ENCODE measurements around the gene PACSIN1.
A peak's percentile ranks its signal among the peaks of the same experiment; 100 is the strongest.

Gene PACSIN1

GRCh38 chr6:34526992-34527728 lies 61.3 kb downstream of the PACSIN1 start:
- Histone ChIP-seq H3K4me2 (ENCODE audit: low read length) (peak overlapping the region; percentile 80), H3K9me3 (replicated peaks; ENCODE audit: low read length) (no peaks in the 10 kb centered on the region), H3K4me1 (ENCODE audit: control insufficient read depth, insufficient read depth, low read length) (peaks cover 10% of the 10 kb centered on the region), H3K27me3 (ENCODE audit: control insufficient read depth, insufficient read depth, low read length) (peaks cover 3% of the 10 kb centered on the region), H3K36me3 (ENCODE audit: insufficient read depth, low read length) (no peaks in the 10 kb centered on the region), H3K9ac (ENCODE audit: low read depth, low read length) (peak overlapping the region; percentile 68), H3K4me3 (ENCODE audit: low read length) (peak overlapping the region; percentile 57)

GRCh38 chr6:34527751-34528670 lies 62.1 kb downstream of the PACSIN1 start:
- no peak overlapping the region for H3K4me3 ChIP-seq (ENCODE audit: low read length)

DNA sequence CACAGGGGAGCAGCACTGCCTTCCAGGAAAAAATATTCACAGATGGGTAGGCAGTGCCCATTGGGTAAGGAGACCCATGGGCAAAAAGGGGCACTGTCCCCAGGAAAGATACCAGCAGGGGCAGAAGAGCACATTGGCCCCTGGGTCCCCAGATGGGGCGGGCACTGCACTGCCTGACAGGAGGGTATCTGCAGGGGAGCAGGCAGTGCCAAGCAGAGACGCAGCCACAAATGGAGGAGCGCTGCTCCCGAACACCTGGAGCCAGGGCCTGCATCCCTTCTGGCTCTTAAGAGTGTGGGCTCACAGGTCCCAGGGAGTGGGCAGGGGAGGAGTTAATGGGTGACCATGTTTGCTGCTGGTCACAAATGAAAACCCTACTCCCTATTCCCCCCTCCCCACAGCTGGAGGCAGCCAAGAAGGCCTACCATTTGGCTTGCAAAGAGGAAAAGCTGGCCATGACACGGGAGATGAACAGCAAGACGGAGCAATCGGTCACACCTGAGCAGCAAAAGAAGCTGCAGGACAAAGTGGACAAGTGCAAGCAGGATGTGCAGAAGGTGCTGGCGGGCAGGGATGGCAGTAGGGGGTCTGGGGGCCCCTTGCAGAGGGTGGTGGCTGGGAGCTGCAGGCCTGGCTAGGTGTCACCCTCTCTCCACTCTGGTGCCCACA lies 63.3 kb downstream of the PACSIN1 start:
- Histone ChIP-seq H3K9ac (ENCODE audit: low read depth, low read length) (no peak overlapping the region), H3K4me2 (ENCODE audit: low read length) (no peak overlapping the region), H3K36me3 (ENCODE audit: insufficient read depth, low read length) (no peaks in the 10 kb centered on the region), H3K4me3 (ENCODE audit: low read length) (no peak overlapping the region), H3K4me1 (ENCODE audit: control insufficient read depth, insufficient read depth, low read length) (peaks cover 10% of the 10 kb centered on the region), H3K9me3 (replicated peaks; ENCODE audit: low read length) (no peaks in the 10 kb centered on the region), H3K27me3 (ENCODE audit: control insufficient read depth, insufficient read depth, low read length) (peaks cover 3% of the 10 kb centered on the region)

More at GRCh38 chr6:34527751-34528670, 62.1 kb downstream of the PACSIN1 start:
- H3K36me3 ChIP-seq (ENCODE audit: insufficient read depth, low read length) = no peaks in the 10 kb centered on the region
- no peaks in the 10 kb centered on the region for H3K9me3 ChIP-seq (replicated peaks; ENCODE audit: low read length)
- peaks cover 10% of the 10 kb centered on the region for H3K4me1 ChIP-seq (ENCODE audit: control insufficient read depth, insufficient read depth, low read length)
- no peak overlapping the region for H3K4me2 ChIP-seq (ENCODE audit: low read length)
- no peak overlapping the region for H3K9ac ChIP-seq (ENCODE audit: low read depth, low read length)
- H3K27me3 ChIP-seq (ENCODE audit: control insufficient read depth, insufficient read depth, low read length) = peaks cover 3% of the 10 kb centered on the region

- H3K4me2 ChIP-seq (ENCODE audit: low read length) = no peak overlapping the region
- H3K4me1 ChIP-seq (ENCODE audit: control insufficient read depth, insufficient read depth, low read length) = peaks cover 10% of the 10 kb centered on the region
- H3K9ac ChIP-seq (ENCODE audit: low read depth, low read length) = no peak overlapping the region
- no peaks in the 10 kb centered on the region for H3K9me3 ChIP-seq (replicated peaks; ENCODE audit: low read length)
- no peaks in the 10 kb centered on the region for H3K36me3 ChIP-seq (ENCODE audit: insufficient read depth, low read length)
- peaks cover 3% of the 10 kb centered on the region for H3K27me3 ChIP-seq (ENCODE audit: control insufficient read depth, insufficient read depth, low read length)
- H3K4me3 ChIP-seq (ENCODE audit: low read length) = no peak overlapping the region
Observed at GRCh38 chr6:34529665-34530327, 63.9 kb downstream of the PACSIN1 start.

GRCh38 chr6:34530753-34531365 lies 65.0 kb downstream of the PACSIN1 start:
- H3K4me1 ChIP-seq (ENCODE audit: control insufficient read depth, insufficient read depth, low read length) = peaks cover 10% of the 10 kb centered on the region
- no peaks in the 10 kb centered on the region for H3K9me3 ChIP-seq (replicated peaks; ENCODE audit: low read length)
- no peak overlapping the region for H3K9ac ChIP-seq (ENCODE audit: low read depth, low read length)
- peaks cover 3% of the 10 kb centered on the region for H3K27me3 ChIP-seq (ENCODE audit: control insufficient read depth, insufficient read depth, low read length)
- no peaks in the 10 kb centered on the region for H3K36me3 ChIP-seq (ENCODE audit: insufficient read depth, low read length)
- no peak overlapping the region for H3K4me3 ChIP-seq (ENCODE audit: low read length)
- H3K4me2 ChIP-seq (ENCODE audit: low read length) = peak overlapping the region; percentile 78

GRCh38 chr6:34531580-34532201 lies 65.8 kb downstream of the PACSIN1 start:
- Histone ChIP-seq H3K27me3 (ENCODE audit: control insufficient read depth, insufficient read depth, low read length) (peaks cover 3% of the 10 kb centered on the region), H3K4me1 (ENCODE audit: control insufficient read depth, insufficient read depth, low read length) (peaks cover 6% of the 10 kb centered on the region), H3K4me3 (ENCODE audit: low read length) (no peak overlapping the region), H3K9me3 (replicated peaks; ENCODE audit: low read length) (no peaks in the 10 kb centered on the region), H3K36me3 (ENCODE audit: insufficient read depth, low read length) (no peaks in the 10 kb centered on the region), H3K4me2 (ENCODE audit: low read length) (peak overlapping the region; percentile 78), H3K9ac (ENCODE audit: low read depth, low read length) (no peak overlapping the region)

DNA sequence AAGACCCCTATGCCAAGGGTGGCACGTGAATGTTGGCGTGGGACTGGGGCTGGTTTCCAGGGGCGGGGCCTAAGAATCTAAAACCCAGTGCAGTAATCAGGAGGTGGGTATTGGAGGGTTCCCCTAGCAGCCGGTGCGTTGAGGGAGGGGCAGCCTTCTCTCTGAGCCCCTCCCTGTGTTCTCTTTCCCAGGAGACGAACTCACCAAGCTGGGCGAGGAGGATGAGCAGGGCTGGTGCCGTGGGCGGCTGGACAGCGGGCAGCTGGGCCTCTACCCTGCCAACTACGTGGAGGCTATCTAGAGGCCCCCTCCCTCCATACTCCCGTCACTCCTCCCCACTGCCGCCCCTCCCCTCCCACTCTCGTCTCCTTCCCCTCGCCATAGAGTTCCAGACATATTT lies 66.4 kb downstream of the PACSIN1 start:
- Histone ChIP-seq H3K9me3 (replicated peaks; ENCODE audit: low read length) (no peaks in the 10 kb centered on the region), H3K36me3 (ENCODE audit: insufficient read depth, low read length) (no peaks in the 10 kb centered on the region), H3K27me3 (ENCODE audit: control insufficient read depth, insufficient read depth, low read length) (peaks cover 3% of the 10 kb centered on the region), H3K4me3 (ENCODE audit: low read length) (no peak overlapping the region), H3K4me2 (ENCODE audit: low read length) (peak overlapping the region; percentile 76), H3K9ac (ENCODE audit: low read depth, low read length) (no peak overlapping the region), H3K4me1 (ENCODE audit: control insufficient read depth, insufficient read depth, low read length) (peaks cover 2% of the 10 kb centered on the region)

- H3K4me1 ChIP-seq (ENCODE audit: control insufficient read depth, insufficient read depth, low read length) = no peaks in the 10 kb centered on the region
- H3K9ac ChIP-seq (ENCODE audit: low read depth, low read length) = no peak overlapping the region
Observed at GRCh38 chr6:34534146-34534545, 68.3 kb downstream of the PACSIN1 start.

DNA sequence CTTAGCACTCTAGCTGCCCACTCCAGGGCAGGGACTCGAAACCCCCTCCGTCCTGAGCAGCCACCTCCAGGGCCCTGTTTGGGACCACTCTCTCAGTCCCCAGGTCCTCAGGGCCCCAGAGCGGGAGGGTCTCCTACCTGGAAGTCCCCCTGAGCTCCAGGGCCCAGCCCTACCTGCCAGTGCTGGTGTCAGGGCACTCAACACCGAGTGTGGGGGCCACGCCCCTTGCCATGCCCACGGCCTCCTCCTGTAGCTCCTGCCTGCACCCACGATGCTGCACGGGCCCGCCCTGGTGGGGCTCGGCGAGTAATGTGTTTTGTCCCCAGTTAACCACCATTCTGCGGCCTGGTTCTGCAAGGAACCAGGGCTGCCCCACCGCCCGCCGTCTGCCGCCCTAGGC lies 68.8 kb downstream of the PACSIN1 start:
- Histone ChIP-seq H3K4me2 (ENCODE audit: low read length) (no peak overlapping the region), H3K4me3 (ENCODE audit: low read length) (no peak overlapping the region), H3K9ac (ENCODE audit: low read depth, low read length) (no peak overlapping the region), H3K4me1 (ENCODE audit: control insufficient read depth, insufficient read depth, low read length) (no peaks in the 10 kb centered on the region), H3K9me3 (replicated peaks; ENCODE audit: low read length) (no peaks in the 10 kb centered on the region), H3K36me3 (ENCODE audit: insufficient read depth, low read length) (no peaks in the 10 kb centered on the region), H3K27me3 (ENCODE audit: control insufficient read depth, insufficient read depth, low read length) (no peaks in the 10 kb centered on the region)

More at GRCh38 chr6:34534146-34534545, 68.3 kb downstream of the PACSIN1 start:
- H3K9me3 ChIP-seq (replicated peaks; ENCODE audit: low read length) = no peaks in the 10 kb centered on the region
- no peak overlapping the region for H3K4me3 ChIP-seq (ENCODE audit: low read length)
- H3K27me3 ChIP-seq (ENCODE audit: control insufficient read depth, insufficient read depth, low read length) = peaks cover under 1% of the 10 kb centered on the region
- H3K36me3 ChIP-seq (ENCODE audit: insufficient read depth, low read length) = no peaks in the 10 kb centered on the region
- H3K4me2 ChIP-seq (ENCODE audit: low read length) = no peak overlapping the region

DNA sequence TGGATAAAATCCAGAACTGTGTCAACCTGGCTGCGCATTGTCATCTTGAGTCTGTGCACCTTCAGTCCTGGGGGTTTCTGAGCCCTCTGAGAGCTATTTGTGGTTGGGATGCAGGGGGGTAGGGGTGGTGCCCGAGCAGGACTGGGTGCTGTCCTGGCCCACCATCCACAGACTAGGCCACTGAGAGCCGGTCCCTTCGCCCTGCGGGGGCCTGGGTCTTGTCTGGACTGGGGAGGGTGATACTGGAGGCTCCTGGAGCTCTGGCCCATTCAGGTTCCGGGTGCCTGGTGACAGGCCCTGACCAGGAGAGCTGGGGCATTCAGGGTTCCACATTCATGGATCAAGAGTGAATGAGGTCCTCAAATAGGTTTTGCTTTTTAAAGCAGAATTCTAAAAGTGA lies 69.3 kb downstream of the PACSIN1 start:
- no peaks in the 10 kb centered on the region for H3K27me3 ChIP-seq (ENCODE audit: control insufficient read depth, insufficient read depth, low read length)
- H3K4me1 ChIP-seq (ENCODE audit: control insufficient read depth, insufficient read depth, low read length) = no peaks in the 10 kb centered on the region
- H3K36me3 ChIP-seq (ENCODE audit: insufficient read depth, low read length) = no peaks in the 10 kb centered on the region
- no peak overlapping the region for H3K4me3 ChIP-seq (ENCODE audit: low read length)
- H3K4me2 ChIP-seq (ENCODE audit: low read length) = no peak overlapping the region
- no peak overlapping the region for H3K9ac ChIP-seq (ENCODE audit: low read depth, low read length)
- H3K9me3 ChIP-seq (replicated peaks; ENCODE audit: low read length) = no peaks in the 10 kb centered on the region
